GM12878 (cell line): Measurements from ENCODE around the gene DTWD2.

Experiments
- CTCF ChIP-seq, 3 experiments: IDR thresholded peaks in 2 of 3; conservative IDR thresholded peaks in 1 of 3; 2 replicates each; pipeline ENCODE4 v1.5.1; 2011; ENCODE audit warnings: low read depth in 3 of 3, low read length in 3 of 3, mild to moderate bottlenecking in 3 of 3, control low read depth in 2 of 3, moderate library complexity in 2 of 3, inconsistent platforms in 1 of 3, mixed read lengths in 1 of 3; ENCODE audit not compliant: control insufficient read depth in 2 of 3, insufficient read depth in 1 of 3; ENCODE audit errors: extremely low read depth in 1 of 3
- JUND ChIP-seq: IDR thresholded peaks from 2 replicates; pipeline ENCODE4 v1.6.1; 2012; ENCODE audit warnings: low read depth, mild to moderate bottlenecking, low read length, improper control_type of control experiment, moderate library complexity

- no peak for TF ChIP-seq CTCF (IDR thresholded peaks at IDR 0.05 in 2 of 3, conservative IDR thresholded peaks at IDR 0.05 in 1 of 3; ENCODE audit: control insufficient read depth in 2 of 3, extremely low read depth in 1 of 3, insufficient read depth in 1 of 3, low read depth in 3 of 3, low read length in 3 of 3)
- no peak for TF ChIP-seq JUND
These were observed 83.2 kb downstream of the DTWD2 start for GRCh38 chr5:118905196-118905595.
